ENCODE results near the gene UBE2QL1.

The UBE2QL1 gene

DNA sequence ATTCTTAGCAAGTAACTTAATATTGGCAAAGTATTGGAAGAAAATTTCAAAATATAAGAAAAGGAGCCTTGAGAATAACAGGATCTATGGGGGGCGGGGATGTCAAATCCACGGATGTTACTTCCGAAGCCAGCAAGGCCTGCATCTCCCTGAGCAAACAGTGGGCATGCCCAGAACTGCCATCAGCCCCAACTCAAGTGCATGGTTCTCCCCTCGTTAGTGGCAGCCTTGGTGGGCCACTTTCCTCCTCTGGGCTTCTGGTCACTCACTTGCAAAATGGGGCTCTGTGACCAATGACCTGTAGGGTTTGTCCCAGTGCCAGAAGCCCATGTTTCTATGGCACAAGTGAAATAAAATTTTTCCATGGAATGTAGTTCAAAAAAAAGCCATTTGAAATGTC, 43.1 kb upstream of the UBE2QL1 start:
- no peak for DNase-seq (ENCODE audit: low read depth)
- TF ChIP-seq, protein P1, sequence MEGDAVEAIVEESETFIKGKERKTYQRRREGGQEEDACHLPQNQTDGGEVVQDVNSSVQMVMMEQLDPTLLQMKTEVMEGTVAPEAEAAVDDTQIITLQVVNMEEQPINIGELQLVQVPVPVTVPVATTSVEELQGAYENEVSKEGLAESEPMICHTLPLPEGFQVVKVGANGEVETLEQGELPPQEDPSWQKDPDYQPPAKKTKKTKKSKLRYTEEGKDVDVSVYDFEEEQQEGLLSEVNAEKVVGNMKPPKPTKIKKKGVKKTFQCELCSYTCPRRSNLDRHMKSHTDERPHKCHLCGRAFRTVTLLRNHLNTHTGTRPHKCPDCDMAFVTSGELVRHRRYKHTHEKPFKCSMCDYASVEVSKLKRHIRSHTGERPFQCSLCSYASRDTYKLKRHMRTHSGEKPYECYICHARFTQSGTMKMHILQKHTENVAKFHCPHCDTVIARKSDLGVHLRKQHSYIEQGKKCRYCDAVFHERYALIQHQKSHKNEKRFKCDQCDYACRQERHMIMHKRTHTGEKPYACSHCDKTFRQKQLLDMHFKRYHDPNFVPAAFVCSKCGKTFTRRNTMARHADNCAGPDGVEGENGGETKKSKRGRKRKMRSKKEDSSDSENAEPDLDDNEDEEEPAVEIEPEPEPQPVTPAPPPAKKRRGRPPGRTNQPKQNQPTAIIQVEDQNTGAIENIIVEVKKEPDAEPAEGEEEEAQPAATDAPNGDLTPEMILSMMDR (conservative IDR thresholded peaks at IDR 0.05; ENCODE audit: low read length) = no peak
- H3K4me3 ChIP-seq (ENCODE audit: low read length) = no peak overlapping the region

DNA sequence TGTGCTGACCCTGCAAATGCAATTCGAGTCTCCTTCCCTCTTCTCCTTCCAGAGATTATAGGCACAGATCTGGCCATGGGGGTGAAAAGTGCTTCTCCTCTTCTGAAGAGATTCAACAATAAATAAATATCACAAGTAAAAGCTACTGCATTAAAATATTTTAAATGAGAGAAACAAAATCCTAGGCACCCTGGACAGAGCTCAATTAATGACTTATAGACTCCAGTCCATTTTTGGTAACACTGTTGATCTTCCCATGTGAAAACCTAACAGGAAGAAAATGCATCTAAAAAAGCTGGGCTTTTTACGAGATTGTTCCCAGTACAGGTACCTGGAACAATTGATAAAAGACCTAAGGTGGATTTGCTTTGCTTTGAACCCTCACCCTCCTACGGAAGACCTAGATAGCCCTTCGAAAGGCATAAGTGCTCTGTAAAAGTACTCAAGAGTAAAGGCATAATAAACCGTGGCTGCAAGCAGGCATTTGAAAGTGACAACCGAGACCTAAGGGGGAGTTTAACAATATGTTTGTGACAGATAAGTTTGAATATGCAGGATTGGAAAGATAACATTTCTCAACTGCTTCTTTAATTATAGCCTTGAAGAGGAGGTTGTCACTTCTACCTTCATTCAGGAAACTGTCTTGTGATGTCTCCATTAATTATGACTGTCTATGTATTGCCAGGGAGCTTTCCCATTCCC, 41.0 kb upstream of the UBE2QL1 start:
- no peak for DNase-seq (ENCODE audit: low read depth)
- no peak overlapping the region for H3K4me3 ChIP-seq (ENCODE audit: low read length)

DNA sequence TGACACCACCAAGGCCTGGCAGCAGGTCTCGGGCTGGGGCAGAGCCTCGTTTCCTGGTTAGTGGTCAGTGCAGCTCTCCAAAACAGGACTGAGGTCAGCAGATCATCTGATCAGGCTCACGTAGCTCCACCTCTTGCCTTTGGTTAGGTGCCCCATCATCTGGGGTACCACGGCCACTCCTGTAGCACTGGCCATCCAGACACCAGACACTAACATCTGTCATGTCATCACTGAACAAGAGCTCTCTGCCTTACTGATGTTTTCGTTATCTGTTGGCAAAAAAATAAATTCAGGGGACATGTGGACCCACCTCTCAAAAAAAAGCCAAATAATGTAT, 40.4 kb upstream of the UBE2QL1 start:
- no peak for DNase-seq (ENCODE audit: low read depth)
- TF ChIP-seq, protein P1 (conservative IDR thresholded peaks at IDR 0.05; ENCODE audit: low read length) = no peak
- H3K4me3 ChIP-seq (ENCODE audit: low read length) = no peak overlapping the region

More for the DNA sequence above, 41.0 kb upstream of the UBE2QL1 start:
- TF ChIP-seq, protein P1 (conservative IDR thresholded peaks at IDR 0.05; ENCODE audit: low read length) = no peak

DNA sequence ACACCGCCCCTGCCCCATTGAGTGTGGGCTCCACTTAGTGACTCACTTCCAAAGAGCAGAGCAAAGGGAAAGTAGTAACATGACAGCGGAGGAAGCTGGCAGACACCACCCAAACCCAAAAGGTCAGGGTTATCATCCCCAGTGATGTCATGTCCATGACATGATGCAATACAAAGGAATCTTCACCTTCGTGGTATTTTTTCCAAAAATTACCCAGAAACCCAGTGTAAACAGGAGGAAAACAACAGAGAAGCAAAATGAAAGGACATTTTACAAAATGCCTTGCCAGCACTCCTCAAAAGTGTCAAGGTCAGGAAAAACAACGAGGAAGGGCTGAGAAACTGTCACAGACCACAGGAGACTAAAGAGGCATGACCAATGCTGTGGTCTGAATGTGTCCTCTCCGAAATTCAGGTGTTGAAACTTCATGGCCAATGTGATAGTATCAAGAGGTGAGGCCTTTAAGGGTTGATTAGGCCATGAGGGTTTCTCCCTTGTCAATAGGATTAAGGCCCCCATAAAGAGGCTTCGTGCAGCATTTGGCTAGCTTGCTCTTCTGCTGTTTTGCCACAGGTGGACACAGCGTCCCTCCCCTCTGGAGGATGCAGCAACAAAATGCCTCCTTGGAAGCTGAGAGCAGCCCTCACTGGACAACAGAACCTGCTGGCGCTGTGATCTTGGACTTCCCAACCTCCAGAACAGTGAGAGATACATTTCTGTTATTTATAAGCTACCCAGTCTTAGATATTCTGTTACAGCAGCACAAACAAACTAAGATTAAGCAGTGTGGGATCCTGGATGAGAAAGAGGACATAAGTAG, 39.8 kb upstream of the UBE2QL1 start:
- no peak for DNase-seq (ENCODE audit: low read depth)
- H3K4me3 ChIP-seq (ENCODE audit: low read length) = no peak overlapping the region
- TF ChIP-seq, protein P1 (conservative IDR thresholded peaks at IDR 0.05; ENCODE audit: low read length) = no peak

DNA sequence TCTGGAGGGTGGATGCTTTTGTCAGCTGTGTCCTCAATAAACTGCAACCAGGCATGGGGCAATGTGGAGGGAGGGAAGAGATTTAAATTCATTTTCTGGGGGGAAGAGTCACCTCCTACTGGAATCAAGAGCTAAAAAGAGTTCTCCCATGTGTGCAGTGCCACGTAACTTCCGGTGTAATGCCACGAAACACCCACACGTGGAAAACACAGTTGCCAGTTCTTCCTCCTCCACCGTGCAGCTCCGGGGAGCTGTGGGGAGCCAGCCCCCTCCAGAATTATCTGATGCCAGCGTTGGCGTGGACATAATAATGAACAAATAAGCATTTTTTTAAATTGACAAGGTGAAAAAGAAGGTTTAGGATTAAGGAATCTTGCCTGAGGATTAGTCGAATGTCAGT, 38.2 kb upstream of the UBE2QL1 start:
- no peak for DNase-seq (ENCODE audit: low read depth)
- H3K4me3 ChIP-seq (ENCODE audit: low read length) = no peak overlapping the region
- TF ChIP-seq, protein P1 (conservative IDR thresholded peaks at IDR 0.05; ENCODE audit: low read length) = no peak

DNA sequence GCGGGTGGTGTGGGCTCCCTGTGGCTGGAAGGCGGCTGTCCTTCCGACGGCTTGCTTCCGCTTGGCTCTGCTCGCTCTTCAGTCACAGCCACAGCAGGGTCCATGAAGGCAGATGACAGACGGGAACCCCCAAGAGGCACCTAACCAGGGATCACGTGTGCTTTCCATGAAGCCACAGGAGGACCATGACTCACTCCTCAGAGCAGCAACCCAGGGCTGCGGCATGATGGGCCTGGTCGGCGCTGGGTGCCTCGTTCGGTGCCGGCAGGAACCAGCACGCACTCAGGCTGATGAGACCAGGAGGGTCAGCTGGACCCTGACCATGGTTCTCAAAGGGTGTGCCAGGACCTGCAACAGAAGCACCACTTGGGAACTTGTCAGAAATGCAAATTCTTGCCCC, 37.5 kb upstream of the UBE2QL1 start:
- TF ChIP-seq, protein P1 (conservative IDR thresholded peaks at IDR 0.05; ENCODE audit: low read length) = no peak
- H3K4me3 ChIP-seq (ENCODE audit: low read length) = no peak overlapping the region
- DNase-seq (ENCODE audit: low read depth) = no peak

DNA sequence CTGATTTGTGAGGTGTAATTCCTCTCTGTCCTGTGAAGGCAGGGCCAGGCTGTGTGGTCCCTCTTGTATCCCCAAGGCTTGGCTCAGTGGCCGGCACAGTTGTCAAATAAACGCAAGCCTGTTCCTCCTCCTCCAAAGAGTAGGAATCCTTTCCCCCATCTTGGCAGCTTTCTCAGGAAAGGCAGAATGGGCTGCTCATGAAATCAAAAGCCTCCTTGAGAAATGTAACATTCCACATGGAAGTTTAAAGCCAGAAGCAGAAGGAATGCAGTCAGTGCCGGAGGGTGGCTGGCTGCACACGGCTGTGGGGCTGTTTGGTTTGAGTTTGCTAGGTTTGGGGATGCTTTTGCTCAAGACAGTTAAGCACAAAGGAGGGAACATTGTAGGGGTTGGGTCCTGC, 35.8 kb upstream of the UBE2QL1 start:
- TF ChIP-seq, protein P1 (conservative IDR thresholded peaks at IDR 0.05; ENCODE audit: low read length) = no peak
- DNase-seq (ENCODE audit: low read depth) = peak; percentile 28
- no peak overlapping the region for H3K4me3 ChIP-seq (ENCODE audit: low read length)

Measured in AG10803 (cell line).